Psoas muscle (tissue), 8 donors: Measurements from ENCODE around the gene ELL. TPM values are rescaled to one million over a fixed set of nuclear protein-coding genes. Genes with fewer than 3 reads are reported as not detected.
A peak's percentile ranks its signal among the peaks of the same experiment; 100 is the strongest.

Experiments used
- ATAC-seq, 4 donors: fragments of 200-7000 bp; cut with Tn5 transposase; one replicate each; pipeline ENCODE4 v1.9.1; 2020; ENCODE audit warnings: moderate library complexity in 3 of 4, mild to moderate bottlenecking in 2 of 4
- DNase-seq, 2 donors: peaks; one replicate each; pipeline ENCODE4 v3.0.0-alpha.2; 2020
- H3K27ac ChIP-seq: fragments of 200-600 bp; one replicate; pipeline ENCODE4 v1.8.0; 2022
- H3K27me3 ChIP-seq, 3 donors: fragments of 200-600 bp in 1 of 3; one replicate each; pipeline versions ENCODE4 v1.6.1 to v1.8.0; 2013 to 2022; ENCODE audit warnings: low read length in 2 of 3, mild to moderate bottlenecking in 2 of 3, moderate library complexity in 1 of 3; ENCODE audit not compliant: insufficient read depth in 3 of 3
- H3K36me3 ChIP-seq, 2 donors: fragments of 200-600 bp in 1 of 2; one replicate each; pipeline versions ENCODE4 v1.6.1 to v1.8.0; 2013 to 2022; ENCODE audit warnings: low read depth in 1 of 2, mild to moderate bottlenecking in 1 of 2, moderate library complexity in 1 of 2; ENCODE audit not compliant: insufficient read depth in 1 of 2
- H3K4me1 ChIP-seq: fragments of 200-600 bp; one replicate; pipeline ENCODE4 v1.8.0; 2022
- H3K4me3 ChIP-seq: fragments of 200-600 bp; one replicate; pipeline ENCODE4 v1.8.0; 2022; ENCODE audit warnings: mild to moderate bottlenecking
- H3K9me3 ChIP-seq: fragments of 200-600 bp; one replicate; pipeline ENCODE4 v1.8.0; 2022
- CTCF ChIP-seq: fragments of 200-600 bp; IDR thresholded peaks from one replicate; pipeline ENCODE4 v1.8.0; 2022; ENCODE audit warnings: antibody characterized with exemption
- WGBS, 3 donors: extraction: QIAGEN DNeasy Blood & Tissue Kit; methylation state at CpG; one replicate each; pipeline versions ENCODE4 v1.1.6 to v1.1.7; 2013; 5-methylcytosine and 5-hydroxymethylcytosine counted together
- intact Hi-C, 2 donors: fragments of 100-400 bp; cut with DNase I; formaldehyde crosslinking; loops; one replicate each; pipeline versions ENCODE4 v1.11.0 to v1.14.2; 2022
- polyA plus RNA-seq, 3 donors: library from polyadenylated mRNA; stranded (reverse); fragments of 200-250 nt; gene quantifications; one replicate each; pipeline ENCODE4 v1.2.3, GENCODE V29; 2013
- total RNA-seq, 4 donors: library from RNA; stranded (reverse); fragmentation: NEBNext Ultra II Directional in 2 of 4; extraction: Animal tissue kit (Norgen Biotek cat#: 25700) in 2 of 4; gene quantifications; one replicate each; pipeline versions ENCODE4 v1.2.1 to v1.2.4, GENCODE V29; 2021 to 2023
- donor health status: healthy with polysubstance abuse.
- donor health status: DM: no; HTN: no; CAD: no; lungs with moderate emphysema.
- donor health status: Bipolar disorder and iron deficiency.
- donor health status: healthy.
- donor health status: DM: yes; HTN: yes; CAD: no.
- donor health status: DM: no; HTN: no; CAD: no.
- donor health status: DM: no; HTN: no; CAD: no.
- donor health status: DM: yes; HTN: yes; CAD: no.

Gene ELL
- total and polyA plus RNA-seq, 7 donors = 7.5 to 40.2 (median 17.5) TPM

- no peaks in the 10 kb centered on the region for H3K9me3 ChIP-seq
- no peak for TF ChIP-seq CTCF
- H3K4me3 ChIP-seq = no peak overlapping the region
- H3K4me1 ChIP-seq = peaks cover 100% of the 10 kb centered on the region
- peak overlapping the region; percentile 84 for H3K27ac ChIP-seq
- H3K27me3 ChIP-seq = no peaks in the 10 kb centered on the region
- ATAC-seq (no peak), DNase-seq (no peak)
- 82 to 86% (median 85%) methylated on average over 7 of the region's 7 CpGs for WGBS, 3 donors
- H3K36me3 ChIP-seq = no peaks in the 10 kb centered on the region
- intact Hi-C loops = no loop called here
These were observed 22.7 kb downstream of the ELL start for GRCh38 chr19:18499055-18499775.

- H3K27me3 ChIP-seq = no peaks in the 10 kb centered on the region
These were observed 25.0 kb downstream of the ELL start for GRCh38 chr19:18496980-18497256.

GRCh38 chr19:18496167-18496979 is 25.5 kb downstream of the ELL start:
- Histone ChIP-seq H3K27ac (peak overlapping the region; percentile 70), H3K9me3 (no peaks in the 10 kb centered on the region), H3K27me3 (no peaks in the 10 kb centered on the region), H3K4me3 (no peak overlapping the region), H3K36me3 (no peaks in the 10 kb centered on the region), H3K4me1 (peaks cover 94% of the 10 kb centered on the region)
- DNase-seq (no peak), ATAC-seq (peak; percentile 55 to 71 (median 66))
- intact Hi-C loops = no loop called here
- WGBS, 3 donors = 68 to 77% (median 72%) methylated on average over 11 of the region's 11 CpGs
- no peak for TF ChIP-seq CTCF

More at GRCh38 chr19:18496980-18497256, 25.0 kb downstream of the ELL start:
- Histone ChIP-seq H3K4me1 (peaks cover 98% of the 10 kb centered on the region), H3K27ac (peak overlapping the region; percentile 70), H3K9me3 (no peaks in the 10 kb centered on the region), H3K4me3 (no peak overlapping the region), H3K36me3 (no peaks in the 10 kb centered on the region)
- intact Hi-C loops = no loop called here
- 88 to 90% (median 89%) methylated on average over 4 of the region's 4 CpGs for WGBS, 3 donors
- DNase-seq (no peak), ATAC-seq (no peak)
- TF ChIP-seq CTCF = no peak

GRCh38 chr19:18495204-18495911 is 26.5 kb downstream of the ELL start:
- peak; percentile 7 to 20 (median 14) for ATAC-seq
- WGBS, 3 donors = 82 to 91% (median 89%) methylated on average over 14 of the region's 14 CpGs
- H3K27ac ChIP-seq = peak overlapping the region; percentile 70

More at GRCh38 chr19:18495204-18495911, 26.5 kb downstream of the ELL start:
- Histone ChIP-seq H3K4me1 (peaks cover 88% of the 10 kb centered on the region), H3K27me3 (no peaks in the 10 kb centered on the region), H3K36me3 (no peaks in the 10 kb centered on the region), H3K9me3 (no peaks in the 10 kb centered on the region), H3K4me3 (no peak overlapping the region)
- TF ChIP-seq CTCF = no peak
- intact Hi-C loops = no loop called here
- DNase-seq = no peak
